GM12878 (cell line): ENCODE measurements around the gene LAMA2. TPM values are rescaled to one million over a fixed set of nuclear protein-coding genes. Genes with fewer than 3 reads are reported as not detected.

Experiments
- ATAC-seq: fragments of 200-7000 bp; cut with Tn5 transposase; 3 replicates; pipeline ENCODE4 v1.9.1; 2020; ENCODE audit warnings: mild to moderate bottlenecking, moderate library complexity
- BruUV-seq: library from RNA; stranded (reverse); fragments of 400-500 nt; replicated peaks from 2 replicates; lab custom pipeline; 2021; lab: Mats Ljungman, UMichigan
- CTCF ChIA-PET: fragments of 300-600 bp; sonication (Branson Sonifier 250); formaldehyde crosslinking; extraction: SDS; loops from one replicate; lab custom pipeline; 2021; ENCODE audit warnings: inconsistent platforms; lab: Yijun Ruan, JAX
- POLR2A ChIA-PET: fragments of 350-600 bp; formaldehyde crosslinking; extraction: SDS; loops from one replicate; lab custom pipeline; 2021; ENCODE audit warnings: inconsistent platforms; lab: Charles Lee
- RAD21 ChIA-PET: fragments of 300-600 bp; sonication (Branson Sonifier 250); formaldehyde crosslinking; loops from one replicate; lab custom pipeline; 2023; ENCODE audit warnings: antibody characterized with exemption; ENCODE audit not compliant: unreplicated experiment; lab: Charles Lee
- SMC1A ChIA-PET: fragments of 300-600 bp; sonication (Branson Sonifier 250); formaldehyde crosslinking; loops from one replicate; lab custom pipeline; 2023; ENCODE audit not compliant: unreplicated experiment, uncharacterized antibody; lab: Charles Lee
- DNase-seq: peaks from one replicate; pipeline ENCODE4 v3.0.0-alpha.2; 2011; ENCODE audit warnings: low read depth, low spot score
- FAIRE-seq: peaks from 3 replicates; lab custom pipeline; 2011; peaks lifted over from hg19 to GRCh38; lab: Jason Lieb, UNC
- H2AFZ ChIP-seq: 2 replicates; pipeline ENCODE4 v1.6.0; 2011; ENCODE audit warnings: low read depth, low read length, control low read depth; ENCODE audit not compliant: control insufficient read depth
- H3K27ac ChIP-seq: 2 replicates; pipeline ENCODE4 v1.5.1; 2011; ENCODE audit warnings: control low read depth; ENCODE audit not compliant: control insufficient read depth, insufficient read depth
- H3K27me3 ChIP-seq, 2 experiments: replicated peaks in 1 of 2; 2 replicates each; pipeline versions ENCODE4 v1.6.0 to v1.6.1; 2011; ENCODE audit warnings: low read length in 1 of 2; ENCODE audit not compliant: control insufficient read depth in 2 of 2, insufficient read depth in 2 of 2
- H3K36me3 ChIP-seq, 2 experiments: 2 replicates each; pipeline ENCODE4 v1.5.1; 2011; ENCODE audit warnings: low read length in 1 of 2; ENCODE audit not compliant: control insufficient read depth in 2 of 2, insufficient read depth in 2 of 2
- H3K4me1 ChIP-seq: 2 replicates; pipeline ENCODE4 v1.6.1; 2011; ENCODE audit warnings: mild to moderate bottlenecking, low read length, moderate library complexity, mixed read lengths; ENCODE audit not compliant: control insufficient read depth, insufficient read depth
- H3K4me2 ChIP-seq: 2 replicates; pipeline ENCODE4 v1.6.0; 2011; ENCODE audit warnings: control low read depth; ENCODE audit not compliant: control insufficient read depth, insufficient read depth
- H3K4me3 ChIP-seq: fragments of 200-600 bp; sonication (generic); 2 replicates; pipeline ENCODE4 v1.5.1; 2016
- H3K79me2 ChIP-seq: 2 replicates; pipeline ENCODE4 v1.6.0; 2011; ENCODE audit warnings: low read length; ENCODE audit not compliant: control insufficient read depth, insufficient read depth
- H3K9ac ChIP-seq: 2 replicates; pipeline ENCODE4 v1.8.0; 2011; ENCODE audit warnings: low read length, control low read depth, mixed read lengths; ENCODE audit not compliant: control insufficient read depth, insufficient read depth
- H3K9me3 ChIP-seq: replicated peaks from 3 replicates; pipeline ENCODE4 v1.5.1; 2011; ENCODE audit warnings: mild to moderate bottlenecking, low read length; ENCODE audit not compliant: control insufficient read depth, insufficient read depth
- H4K20me1 ChIP-seq: 2 replicates; pipeline ENCODE4 v1.6.0; 2011; ENCODE audit not compliant: control insufficient read depth, insufficient read depth
- FOXK2 ChIP-seq: fragments of 450-650 bp; IDR thresholded peaks from 2 replicates; pipeline ENCODE4 v1.6.1; 2017; ENCODE audit warnings: mild to moderate bottlenecking, moderate library complexity
- MEF2B ChIP-seq: fragments of 450-650 bp; IDR thresholded peaks from 2 replicates; pipeline ENCODE4 v1.6.1; 2018; ENCODE audit warnings: mild to moderate bottlenecking, moderate library complexity; ENCODE audit not compliant: partially characterized antibody, poor library complexity, severe bottlenecking
- NR2C1 ChIP-seq: fragments of 450-650 bp; IDR thresholded peaks from 2 replicates; pipeline ENCODE4 v1.6.1; 2017; ENCODE audit warnings: antibody characterized with exemption, mild to moderate bottlenecking, moderate library complexity
- POU2F2 ChIP-seq: IDR thresholded peaks from 3 replicates; pipeline ENCODE4 v1.6.1; 2011; ENCODE audit warnings: low read depth, mild to moderate bottlenecking, low read length, borderline replicate concordance
- RAD21 ChIP-seq: IDR thresholded peaks from 2 replicates; pipeline ENCODE4 v1.6.1; 2011; ENCODE audit warnings: mild to moderate bottlenecking, low read depth, low read length, moderate library complexity; ENCODE audit not compliant: insufficient read depth
- RUNX3 ChIP-seq: IDR thresholded peaks from 2 replicates; pipeline ENCODE4 v1.6.1; 2012; ENCODE audit warnings: low read length, inconsistent platforms
- SMARCA5 ChIP-seq: fragments of 450-650 bp; IDR thresholded peaks from 2 replicates; pipeline ENCODE4 v1.6.1; 2017; ENCODE audit warnings: mild to moderate bottlenecking
- SREBF1 ChIP-seq: IDR thresholded peaks from 2 replicates; pipeline ENCODE4 v1.6.1; 2012; ENCODE audit warnings: mild to moderate bottlenecking, low read length
- STAT1 ChIP-seq: fragments of 450-650 bp; conservative IDR thresholded peaks from 2 replicates; pipeline ENCODE4 v1.6.1; 2014; ENCODE audit warnings: antibody characterized with exemption, mild to moderate bottlenecking
- SUZ12 ChIP-seq: fragments of 200-600 bp; sonication (generic); IDR thresholded peaks from one replicate; pipeline ENCODE4 v1.6.1; 2018; ENCODE audit warnings: antibody characterized with exemption, mild to moderate bottlenecking; ENCODE audit not compliant: unreplicated experiment
- YY1 ChIP-seq: IDR thresholded peaks from 2 replicates; pipeline ENCODE4 v1.6.1; 2011; ENCODE audit warnings: low read depth, mild to moderate bottlenecking, low read length
- WGBS: methylation state at CpG from one replicate; pipeline ENCODE4 v1.1.6; 2016; ENCODE audit warnings: low lambda C conversion rate; ENCODE audit not compliant: insufficient replicate concordance, insufficient coverage; ENCODE audit errors: missing lambda C conversion rate; 5-methylcytosine and 5-hydroxymethylcytosine counted together
- in situ Hi-C: fragments of 300-500 bp; cut with MboI; formaldehyde crosslinking; loops from 9 replicates; pipeline ENCODE4 v1.14.3; 2018; ENCODE audit warnings: mixed read lengths
- intact Hi-C: fragments of 100-400 bp; cut with micrococcal nuclease; formaldehyde crosslinking; loops from one replicate; pipeline ENCODE4 v1.14.2; 2022; ENCODE audit not compliant: unreplicated experiment
- polyA plus RNA-seq, 11 experiments: library from polyadenylated mRNA; depleted of rRNA in 4 of 11; unstranded in 6 of 11; stranded (reverse) in 5 of 11; fragments of >200 nt; fragmentation: Nextera tagmentation in 4 of 11; fragmentation: Illumina TruSeq in 1 of 11; extraction: Ambion mirVana in 4 of 11; extraction: Trizol in 1 of 11; gene quantifications; 1 replicate in 1 of 11; 2 replicates in 10 of 11; pipeline versions ENCODE4 v1.2.1 to v1.2.3, GENCODE V29; 2011 to 2016; ENCODE audit warnings: inconsistent platforms in 2 of 11, missing spikeins in 2 of 11, low read depth in 1 of 11
- total RNA-seq, 4 experiments: library from RNA; depleted of rRNA in 3 of 4; stranded (reverse); fragments of >200 nt in 3 of 4; fragmentation: Illumina TruSeq in 1 of 4; extraction: Trizol in 1 of 4; gene quantifications; 2 replicates each; pipeline versions ENCODE4 v1.2.1 to v1.2.3, GENCODE V29; 2013 to 2021
- TF ChIP-seq, protein P1 (sequence below): fragments of 150-350 bp; IDR thresholded peaks from 2 replicates; pipeline ENCODE4 v1.6.1; 2016; ENCODE audit warnings: low read depth, low read length
- TF ChIP-seq, protein P2 (sequence below): IDR thresholded peaks from 2 replicates; pipeline ENCODE4 v1.6.1; 2012; ENCODE audit warnings: improper control_type of control experiment, low read depth, low read length; ENCODE audit not compliant: insufficient replicate concordance
- TF ChIP-seq, protein P3 (sequence below): fragments of 150-350 bp; IDR thresholded peaks from 2 replicates; pipeline ENCODE4 v1.6.1; 2014; ENCODE audit warnings: mild to moderate bottlenecking, low read depth, low read length

LAMA2 gene
- total and polyA plus RNA-seq, 10 of the 15 experiments (the other 5 are each of a cell fraction or from before 2014, with no cell fraction given), result 0.04 to 2.0 (median 0.37) TPM; not detected in 1

DNA sequence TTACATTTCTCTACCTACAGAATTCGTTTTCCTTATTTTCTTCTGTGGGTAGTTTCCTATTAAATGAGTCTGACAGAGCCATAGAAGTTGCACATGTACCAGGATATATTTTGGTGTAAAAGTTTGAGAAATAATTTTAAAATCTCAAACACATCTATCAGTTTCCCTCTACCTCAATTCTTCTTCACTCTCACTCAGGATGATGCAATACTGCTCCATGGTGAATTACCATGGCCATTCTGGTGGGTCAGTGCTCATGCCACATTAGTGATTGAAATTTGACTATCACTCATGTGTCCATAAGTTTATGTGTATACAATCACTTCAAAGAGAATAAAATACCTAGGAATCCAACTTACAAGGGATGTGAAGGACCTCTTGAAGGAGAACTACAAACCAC, 675.3 kb downstream of the LAMA2 start (continued):
- TF ChIP-seq, protein P1, sequence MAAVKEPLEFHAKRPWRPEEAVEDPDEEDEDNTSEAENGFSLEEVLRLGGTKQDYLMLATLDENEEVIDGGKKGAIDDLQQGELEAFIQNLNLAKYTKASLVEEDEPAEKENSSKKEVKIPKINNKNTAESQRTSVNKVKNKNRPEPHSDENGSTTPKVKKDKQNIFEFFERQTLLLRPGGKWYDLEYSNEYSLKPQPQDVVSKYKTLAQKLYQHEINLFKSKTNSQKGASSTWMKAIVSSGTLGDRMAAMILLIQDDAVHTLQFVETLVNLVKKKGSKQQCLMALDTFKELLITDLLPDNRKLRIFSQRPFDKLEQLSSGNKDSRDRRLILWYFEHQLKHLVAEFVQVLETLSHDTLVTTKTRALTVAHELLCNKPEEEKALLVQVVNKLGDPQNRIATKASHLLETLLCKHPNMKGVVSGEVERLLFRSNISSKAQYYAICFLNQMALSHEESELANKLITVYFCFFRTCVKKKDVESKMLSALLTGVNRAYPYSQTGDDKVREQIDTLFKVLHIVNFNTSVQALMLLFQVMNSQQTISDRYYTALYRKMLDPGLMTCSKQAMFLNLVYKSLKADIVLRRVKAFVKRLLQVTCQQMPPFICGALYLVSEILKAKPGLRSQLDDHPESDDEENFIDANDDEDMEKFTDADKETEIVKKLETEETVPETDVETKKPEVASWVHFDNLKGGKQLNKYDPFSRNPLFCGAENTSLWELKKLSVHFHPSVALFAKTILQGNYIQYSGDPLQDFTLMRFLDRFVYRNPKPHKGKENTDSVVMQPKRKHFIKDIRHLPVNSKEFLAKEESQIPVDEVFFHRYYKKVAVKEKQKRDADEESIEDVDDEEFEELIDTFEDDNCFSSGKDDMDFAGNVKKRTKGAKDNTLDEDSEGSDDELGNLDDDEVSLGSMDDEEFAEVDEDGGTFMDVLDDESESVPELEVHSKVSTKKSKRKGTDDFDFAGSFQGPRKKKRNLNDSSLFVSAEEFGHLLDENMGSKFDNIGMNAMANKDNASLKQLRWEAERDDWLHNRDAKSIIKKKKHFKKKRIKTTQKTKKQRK, result no peak
- TF ChIP-seq FOXK2 (no peak), SREBF1 (no peak), NR2C1 (no peak), RUNX3 (no peak), YY1 (no peak), SMARCA5 (no peak)
- TF ChIP-seq, all 136 proteins: peak for 0

DNA sequence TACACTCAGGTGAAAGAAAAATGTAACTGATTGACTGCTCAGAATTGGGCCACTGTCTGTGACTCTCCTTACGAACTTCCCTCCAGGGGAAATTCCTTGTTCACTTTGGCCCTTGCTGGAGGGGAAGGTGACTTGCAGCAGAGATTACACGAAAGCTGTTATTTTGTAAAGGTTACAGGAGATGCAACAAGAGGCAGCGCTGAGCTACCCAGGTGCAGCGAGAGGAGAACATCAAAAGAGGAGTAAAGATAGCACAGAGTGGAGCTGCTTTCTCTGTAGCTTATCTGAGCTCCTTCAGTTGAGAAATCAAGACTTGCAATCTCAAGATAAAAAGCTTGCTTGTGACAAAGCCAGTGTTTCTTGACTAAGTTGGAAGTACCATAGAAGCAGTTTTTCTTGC, 682.4 kb downstream of the LAMA2 start:
- no peak overlapping the region for H3K27ac ChIP-seq
- H3K9ac ChIP-seq, result no peak overlapping the region
- H3K36me3 ChIP-seq, result no peaks in the 10 kb centered on the region
- in situ Hi-C loops (no loop called here), intact Hi-C loops (no loop called here)
- no peaks in the 10 kb centered on the region for H3K79me2 ChIP-seq
- ChIA-PET POLR2A (no interaction called here), SMC1A (interaction anchor here (1.2 to 4.6 kb wide), 7 partner anchors 9 to 310 kb away, joined by 3 to 23 read pairs (median 3); no protein-coding TSS in a partner anchor), CTCF (interaction anchor here (0.6 to 3.8 kb wide), 6 partner anchors 8 to 67 kb away, joined by 3 to 23 read pairs (median 6); no protein-coding TSS in a partner anchor), RAD21 (interaction anchor here (1.3 to 2.4 kb wide), 4 partner anchors 33 to 67 kb away, joined by 3 to 8 read pairs (median 6); no protein-coding TSS in a partner anchor)
- no peak for FAIRE-seq
- DNase-seq, result no peak
- BruUV-seq, result no TSS peak
- no peaks in the 10 kb centered on the region for H3K9me3 ChIP-seq
- no peaks in the 10 kb centered on the region for H3K27me3 ChIP-seq
- WGBS, result 65% methylated on average over 4 of the region's 4 CpGs
- H3K4me1 ChIP-seq, result no peaks in the 10 kb centered on the region
- no peak overlapping the region for H2AFZ ChIP-seq
- no peak overlapping the region for H3K4me3 ChIP-seq
- no peak overlapping the region for H3K4me2 ChIP-seq
- no peaks in the 10 kb centered on the region for H4K20me1 ChIP-seq
- no peak for ATAC-seq
- TF ChIP-seq SUZ12 (no peak), POU2F2 (no peak), MEF2B (no peak), RAD21 (no peak), YY1 (no peak), STAT1 (no peak)
- TF ChIP-seq, protein P2, sequence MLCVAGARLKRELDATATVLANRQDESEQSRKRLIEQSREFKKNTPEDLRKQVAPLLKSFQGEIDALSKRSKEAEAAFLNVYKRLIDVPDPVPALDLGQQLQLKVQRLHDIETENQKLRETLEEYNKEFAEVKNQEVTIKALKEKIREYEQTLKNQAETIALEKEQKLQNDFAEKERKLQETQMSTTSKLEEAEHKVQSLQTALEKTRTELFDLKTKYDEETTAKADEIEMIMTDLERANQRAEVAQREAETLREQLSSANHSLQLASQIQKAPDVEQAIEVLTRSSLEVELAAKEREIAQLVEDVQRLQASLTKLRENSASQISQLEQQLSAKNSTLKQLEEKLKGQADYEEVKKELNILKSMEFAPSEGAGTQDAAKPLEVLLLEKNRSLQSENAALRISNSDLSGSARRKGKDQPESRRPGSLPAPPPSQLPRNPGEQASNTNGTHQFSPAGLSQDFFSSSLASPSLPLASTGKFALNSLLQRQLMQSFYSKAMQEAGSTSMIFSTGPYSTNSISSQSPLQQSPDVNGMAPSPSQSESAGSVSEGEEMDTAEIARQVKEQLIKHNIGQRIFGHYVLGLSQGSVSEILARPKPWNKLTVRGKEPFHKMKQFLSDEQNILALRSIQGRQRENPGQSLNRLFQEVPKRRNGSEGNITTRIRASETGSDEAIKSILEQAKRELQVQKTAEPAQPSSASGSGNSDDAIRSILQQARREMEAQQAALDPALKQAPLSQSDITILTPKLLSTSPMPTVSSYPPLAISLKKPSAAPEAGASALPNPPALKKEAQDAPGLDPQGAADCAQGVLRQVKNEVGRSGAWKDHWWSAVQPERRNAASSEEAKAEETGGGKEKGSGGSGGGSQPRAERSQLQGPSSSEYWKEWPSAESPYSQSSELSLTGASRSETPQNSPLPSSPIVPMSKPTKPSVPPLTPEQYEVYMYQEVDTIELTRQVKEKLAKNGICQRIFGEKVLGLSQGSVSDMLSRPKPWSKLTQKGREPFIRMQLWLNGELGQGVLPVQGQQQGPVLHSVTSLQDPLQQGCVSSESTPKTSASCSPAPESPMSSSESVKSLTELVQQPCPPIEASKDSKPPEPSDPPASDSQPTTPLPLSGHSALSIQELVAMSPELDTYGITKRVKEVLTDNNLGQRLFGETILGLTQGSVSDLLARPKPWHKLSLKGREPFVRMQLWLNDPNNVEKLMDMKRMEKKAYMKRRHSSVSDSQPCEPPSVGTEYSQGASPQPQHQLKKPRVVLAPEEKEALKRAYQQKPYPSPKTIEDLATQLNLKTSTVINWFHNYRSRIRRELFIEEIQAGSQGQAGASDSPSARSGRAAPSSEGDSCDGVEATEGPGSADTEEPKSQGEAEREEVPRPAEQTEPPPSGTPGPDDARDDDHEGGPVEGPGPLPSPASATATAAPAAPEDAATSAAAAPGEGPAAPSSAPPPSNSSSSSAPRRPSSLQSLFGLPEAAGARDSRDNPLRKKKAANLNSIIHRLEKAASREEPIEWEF, result no peak
- TF ChIP-seq, protein P3, sequence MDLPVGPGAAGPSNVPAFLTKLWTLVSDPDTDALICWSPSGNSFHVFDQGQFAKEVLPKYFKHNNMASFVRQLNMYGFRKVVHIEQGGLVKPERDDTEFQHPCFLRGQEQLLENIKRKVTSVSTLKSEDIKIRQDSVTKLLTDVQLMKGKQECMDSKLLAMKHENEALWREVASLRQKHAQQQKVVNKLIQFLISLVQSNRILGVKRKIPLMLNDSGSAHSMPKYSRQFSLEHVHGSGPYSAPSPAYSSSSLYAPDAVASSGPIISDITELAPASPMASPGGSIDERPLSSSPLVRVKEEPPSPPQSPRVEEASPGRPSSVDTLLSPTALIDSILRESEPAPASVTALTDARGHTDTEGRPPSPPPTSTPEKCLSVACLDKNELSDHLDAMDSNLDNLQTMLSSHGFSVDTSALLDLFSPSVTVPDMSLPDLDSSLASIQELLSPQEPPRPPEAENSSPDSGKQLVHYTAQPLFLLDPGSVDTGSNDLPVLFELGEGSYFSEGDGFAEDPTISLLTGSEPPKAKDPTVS, result no peak
